Activated CD4-positive, alpha-beta T cell treated with anti-CD3 and anti-CD28 coated beads, Interleukin-10, Interleukin-2, amounts not matched to agents 100 ng/mL and 50 ng/mL, durations not matched to agents 16 hours and 8 hours (primary cell): ENCODE measurements around the gene PLB1.

Experiments used
- DNase-seq: peaks from one replicate; pipeline ENCODE4 v3.0.0-alpha.2; 2020

The PLB1 gene

GRCh38 chr2:28593160-28593755, 97.4 kb downstream of the PLB1 start:
- no peak for DNase-seq

GRCh38 chr2:28594000-28594331, 98.1 kb downstream of the PLB1 start:
- DNase-seq = no peak

GRCh38 chr2:28594332-28595108, 98.7 kb downstream of the PLB1 start:
- DNase-seq = peak; percentile 91

GRCh38 chr2:28595323-28595722, 99.5 kb downstream of the PLB1 start:
- no peak for DNase-seq

GRCh38 chr2:28598484-28598883, 102.6 kb downstream of the PLB1 start:
- no peak for DNase-seq

GRCh38 chr2:28600181-28600580, 104.3 kb downstream of the PLB1 start:
- no peak for DNase-seq

GRCh38 chr2:28601616-28602015, 105.8 kb downstream of the PLB1 start:
- no peak for DNase-seq

- DNase-seq = no peak
These were observed 106.3 kb downstream of the PLB1 start for GRCh38 chr2:28602136-28602660.

- no peak for DNase-seq
These were observed 107.1 kb downstream of the PLB1 start for GRCh38 chr2:28602751-28603639.

- no peak for DNase-seq
These were observed 108.0 kb downstream of the PLB1 start for GRCh38 chr2:28603821-28604220.

- no peak for DNase-seq
These were observed 108.5 kb downstream of the PLB1 start for GRCh38 chr2:28604284-28604843.

GRCh38 chr2:28606986-28607441, 111.2 kb downstream of the PLB1 start:
- no peak for DNase-seq

- no peak for DNase-seq
These were observed 112.1 kb downstream of the PLB1 start for GRCh38 chr2:28607730-28608499.

- no peak for DNase-seq
These were observed 112.9 kb downstream of the PLB1 start for GRCh38 chr2:28608500-28609424.

GRCh38 chr2:28610583-28611201, 114.8 kb downstream of the PLB1 start:
- peak; percentile 69 for DNase-seq

GRCh38 chr2:28612131-28612812, 116.4 kb downstream of the PLB1 start:
- no peak for DNase-seq

GRCh38 chr2:28613186-28613585, 117.3 kb downstream of the PLB1 start:
- peak; percentile 45 for DNase-seq

- DNase-seq = peak; percentile 55
These were observed 118.0 kb downstream of the PLB1 start for GRCh38 chr2:28613633-28614501.

- peak; percentile 43 for DNase-seq
These were observed 119.8 kb downstream of the PLB1 start for GRCh38 chr2:28615706-28616105.
